ENCODE data around the gene JUN. TPM values are rescaled to one million over a fixed set of nuclear protein-coding genes. Genes with fewer than 3 reads are reported as not detected.

JUN gene
- polyA plus RNA-seq, 1 donor (not counting 4 experiments of a cell fraction or from before 2014, with no cell fraction given) = 70.1 TPM

DNA sequence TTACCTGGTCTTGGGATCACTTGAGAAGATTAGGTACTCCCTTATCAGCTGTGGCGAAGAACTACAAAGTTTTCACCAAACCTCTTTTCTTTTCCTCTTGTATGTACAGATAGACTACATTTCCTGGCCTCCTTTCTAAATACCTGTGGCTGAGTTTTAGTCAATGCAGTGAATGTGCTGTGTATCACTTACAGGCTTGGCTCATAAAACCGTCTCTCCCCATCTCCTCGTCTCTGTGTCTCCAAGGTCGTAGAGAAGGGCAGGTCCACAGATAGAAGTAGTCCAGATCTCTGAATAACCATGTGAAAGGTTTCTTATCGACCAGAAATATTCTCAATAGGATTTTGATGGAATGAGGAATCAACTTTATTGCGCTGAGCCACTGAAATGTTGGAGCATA is 9.0 kb upstream of the JUN start:
- H3K27me3 ChIP-seq (ENCODE audit: control insufficient read depth, extremely low read depth, insufficient read depth, low read length) = no peaks in the 10 kb centered on the region
- H3K9ac ChIP-seq (ENCODE audit: control insufficient read depth, extremely low read depth, insufficient read depth, low read length) = no peak overlapping the region
- no peak for DNase-seq (ENCODE audit: low read depth, low spot score)
- peaks cover 2% of the 10 kb centered on the region for H3K9me3 ChIP-seq (ENCODE audit: control insufficient read depth, low read depth, low read length)
- FAIRE-seq = no peak
- no peak overlapping the region for H3K27ac ChIP-seq (ENCODE audit: control insufficient read depth, insufficient read depth, low read length)
- no peaks in the 10 kb centered on the region for H3K36me3 ChIP-seq (ENCODE audit: control insufficient read depth in 2 of 2, extremely low read depth in 1 of 2, insufficient read depth in 2 of 2, low read length in 2 of 2)
- H2AFZ ChIP-seq (ENCODE audit: control insufficient read depth, low read length) = no peak overlapping the region
- no peak overlapping the region for H3K4me2 ChIP-seq (ENCODE audit: control insufficient read depth, extremely low read depth, insufficient read depth, low read depth, low read length)
- dilution Hi-C loops (cut with MboI; ENCODE audit: extremely low pct_ligation_motif_present, low sequenced_read_pairs) = no loop called here
- no peaks in the 10 kb centered on the region for H4K20me1 ChIP-seq (ENCODE audit: control insufficient read depth, extremely low read depth, insufficient read depth, low read length)
- no peaks in the 10 kb centered on the region for H3K9me1 ChIP-seq (ENCODE audit: control insufficient read depth, extremely low read depth, insufficient read depth, low read length)
- TF ChIP-seq, protein P1, sequence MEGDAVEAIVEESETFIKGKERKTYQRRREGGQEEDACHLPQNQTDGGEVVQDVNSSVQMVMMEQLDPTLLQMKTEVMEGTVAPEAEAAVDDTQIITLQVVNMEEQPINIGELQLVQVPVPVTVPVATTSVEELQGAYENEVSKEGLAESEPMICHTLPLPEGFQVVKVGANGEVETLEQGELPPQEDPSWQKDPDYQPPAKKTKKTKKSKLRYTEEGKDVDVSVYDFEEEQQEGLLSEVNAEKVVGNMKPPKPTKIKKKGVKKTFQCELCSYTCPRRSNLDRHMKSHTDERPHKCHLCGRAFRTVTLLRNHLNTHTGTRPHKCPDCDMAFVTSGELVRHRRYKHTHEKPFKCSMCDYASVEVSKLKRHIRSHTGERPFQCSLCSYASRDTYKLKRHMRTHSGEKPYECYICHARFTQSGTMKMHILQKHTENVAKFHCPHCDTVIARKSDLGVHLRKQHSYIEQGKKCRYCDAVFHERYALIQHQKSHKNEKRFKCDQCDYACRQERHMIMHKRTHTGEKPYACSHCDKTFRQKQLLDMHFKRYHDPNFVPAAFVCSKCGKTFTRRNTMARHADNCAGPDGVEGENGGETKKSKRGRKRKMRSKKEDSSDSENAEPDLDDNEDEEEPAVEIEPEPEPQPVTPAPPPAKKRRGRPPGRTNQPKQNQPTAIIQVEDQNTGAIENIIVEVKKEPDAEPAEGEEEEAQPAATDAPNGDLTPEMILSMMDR (optimal IDR thresholded peaks at IDR 0.05 in 1 of 3, IDR thresholded peaks at IDR 0.05 in 1 of 3, conservative IDR thresholded peaks at IDR 0.05 in 1 of 3; ENCODE audit: extremely low read depth in 1 of 3, insufficient read depth in 2 of 3, low read length in 3 of 3) = no peak
- no peak for TF ChIP-seq EZH2 (IDR thresholded peaks at IDR 0.05; ENCODE audit: low read length)
- H3K79me2 ChIP-seq (ENCODE audit: control insufficient read depth, insufficient read depth, low read length) = no peaks in the 10 kb centered on the region
- H3K4me3 ChIP-seq (ENCODE audit: control insufficient read depth in 2 of 3, extremely low read depth in 1 of 3, insufficient read depth in 2 of 3, low read depth in 1 of 3, low read length in 3 of 3) = no peak overlapping the region
- H3K4me1 ChIP-seq (ENCODE audit: control insufficient read depth, extremely low read depth, insufficient read depth, low read length) = peaks cover 15% of the 10 kb centered on the region

DNA sequence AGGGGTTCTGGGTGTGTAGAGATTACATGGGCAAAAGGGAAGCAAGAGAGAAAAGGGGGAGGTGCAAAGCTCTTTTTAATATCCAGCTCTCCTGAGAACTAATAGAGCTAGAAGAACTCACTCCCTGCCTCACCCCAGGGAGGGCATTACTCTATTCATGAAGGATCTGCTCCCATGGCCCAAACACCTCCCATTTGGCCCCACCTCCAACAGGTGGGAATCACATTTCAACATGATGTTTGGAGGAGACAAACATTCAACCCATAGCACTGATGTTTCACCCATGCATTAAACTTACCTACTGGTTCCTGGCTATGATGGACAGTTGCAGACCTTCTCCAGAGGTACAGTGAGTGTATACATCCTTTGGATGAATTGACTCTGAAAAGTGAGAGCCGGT is 7.3 kb upstream of the JUN start:
- H3K27me3 ChIP-seq (ENCODE audit: control insufficient read depth, extremely low read depth, insufficient read depth, low read length) = no peaks in the 10 kb centered on the region
- no peak overlapping the region for H3K4me2 ChIP-seq (ENCODE audit: control insufficient read depth, extremely low read depth, insufficient read depth, low read depth, low read length)
- no peak overlapping the region for H3K9ac ChIP-seq (ENCODE audit: control insufficient read depth, extremely low read depth, insufficient read depth, low read length)
- DNase-seq (ENCODE audit: low read depth, low spot score) (no peak), FAIRE-seq (no peak)
- H3K36me3 ChIP-seq (ENCODE audit: control insufficient read depth in 2 of 2, extremely low read depth in 1 of 2, insufficient read depth in 2 of 2, low read length in 2 of 2) = no peaks in the 10 kb centered on the region
- no peak for TF ChIP-seq EZH2 (IDR thresholded peaks at IDR 0.05; ENCODE audit: low read length)
- TF ChIP-seq, protein P1 (optimal IDR thresholded peaks at IDR 0.05 in 1 of 3, IDR thresholded peaks at IDR 0.05 in 1 of 3, conservative IDR thresholded peaks at IDR 0.05 in 1 of 3; ENCODE audit: extremely low read depth in 1 of 3, insufficient read depth in 2 of 3, low read length in 3 of 3) = no peak
- peaks cover 2% of the 10 kb centered on the region for H3K9me3 ChIP-seq (ENCODE audit: control insufficient read depth, low read depth, low read length)
- H2AFZ ChIP-seq (ENCODE audit: control insufficient read depth, low read length) = no peak overlapping the region
- H3K9me1 ChIP-seq (ENCODE audit: control insufficient read depth, extremely low read depth, insufficient read depth, low read length) = no peaks in the 10 kb centered on the region
- dilution Hi-C loops (cut with MboI; ENCODE audit: extremely low pct_ligation_motif_present, low sequenced_read_pairs) = no loop called here
- no peaks in the 10 kb centered on the region for H3K79me2 ChIP-seq (ENCODE audit: control insufficient read depth, insufficient read depth, low read length)
- no peak overlapping the region for H3K27ac ChIP-seq (ENCODE audit: control insufficient read depth, insufficient read depth, low read length)
- no peaks in the 10 kb centered on the region for H4K20me1 ChIP-seq (ENCODE audit: control insufficient read depth, extremely low read depth, insufficient read depth, low read length)
- no peak overlapping the region for H3K4me3 ChIP-seq (ENCODE audit: control insufficient read depth in 2 of 3, extremely low read depth in 1 of 3, insufficient read depth in 2 of 3, low read depth in 1 of 3, low read length in 3 of 3)
- peaks cover 15% of the 10 kb centered on the region for H3K4me1 ChIP-seq (ENCODE audit: control insufficient read depth, extremely low read depth, insufficient read depth, low read length)
